ENCODE data around the gene NAGS.

DNA sequence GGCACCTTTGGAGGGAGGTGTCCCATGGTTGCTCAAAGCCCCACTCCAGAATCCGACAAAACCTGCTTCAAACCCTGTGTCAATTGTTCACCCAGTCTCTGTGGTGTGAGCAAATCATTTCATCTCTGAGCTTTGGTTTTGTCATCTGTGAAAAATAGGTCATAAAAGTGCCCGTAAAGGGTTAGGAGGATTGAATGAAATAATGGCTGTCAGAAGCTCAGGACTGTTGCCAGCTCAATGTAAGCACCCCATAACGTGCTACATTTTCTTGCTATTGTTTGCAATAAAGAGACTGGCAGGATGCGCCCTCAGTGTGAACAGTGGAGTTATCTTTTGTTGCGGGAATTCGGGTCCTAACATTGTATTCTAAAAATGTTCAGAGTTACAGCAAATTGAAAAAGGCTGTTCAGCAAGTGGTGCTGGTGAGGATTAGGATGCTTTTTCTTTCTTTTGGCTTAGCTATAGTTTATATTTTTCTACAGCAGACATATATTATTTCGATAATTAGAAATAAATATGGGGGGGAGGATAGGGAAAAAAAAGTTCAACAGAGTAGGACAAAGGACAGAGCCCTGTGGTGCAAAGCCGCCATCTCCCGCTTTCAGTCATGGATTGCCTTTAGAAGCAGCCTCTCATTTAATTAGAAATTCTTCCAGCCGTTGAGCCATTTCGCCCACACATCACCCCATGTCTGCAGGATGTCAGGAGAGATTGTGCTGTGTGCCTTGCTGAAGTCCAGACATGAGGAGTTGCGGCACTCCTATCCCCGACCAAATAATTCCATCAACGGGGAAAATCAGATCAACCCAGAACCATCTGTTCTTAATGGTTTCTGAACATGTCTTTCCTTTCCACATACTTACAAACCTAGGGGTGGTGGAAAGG, 29.8 kb upstream of the NAGS start:
- no peak for TF ChIP-seq EZH2 (IDR thresholded peaks at IDR 0.05; ENCODE audit: low read length)
- TF ChIP-seq, protein P1, sequence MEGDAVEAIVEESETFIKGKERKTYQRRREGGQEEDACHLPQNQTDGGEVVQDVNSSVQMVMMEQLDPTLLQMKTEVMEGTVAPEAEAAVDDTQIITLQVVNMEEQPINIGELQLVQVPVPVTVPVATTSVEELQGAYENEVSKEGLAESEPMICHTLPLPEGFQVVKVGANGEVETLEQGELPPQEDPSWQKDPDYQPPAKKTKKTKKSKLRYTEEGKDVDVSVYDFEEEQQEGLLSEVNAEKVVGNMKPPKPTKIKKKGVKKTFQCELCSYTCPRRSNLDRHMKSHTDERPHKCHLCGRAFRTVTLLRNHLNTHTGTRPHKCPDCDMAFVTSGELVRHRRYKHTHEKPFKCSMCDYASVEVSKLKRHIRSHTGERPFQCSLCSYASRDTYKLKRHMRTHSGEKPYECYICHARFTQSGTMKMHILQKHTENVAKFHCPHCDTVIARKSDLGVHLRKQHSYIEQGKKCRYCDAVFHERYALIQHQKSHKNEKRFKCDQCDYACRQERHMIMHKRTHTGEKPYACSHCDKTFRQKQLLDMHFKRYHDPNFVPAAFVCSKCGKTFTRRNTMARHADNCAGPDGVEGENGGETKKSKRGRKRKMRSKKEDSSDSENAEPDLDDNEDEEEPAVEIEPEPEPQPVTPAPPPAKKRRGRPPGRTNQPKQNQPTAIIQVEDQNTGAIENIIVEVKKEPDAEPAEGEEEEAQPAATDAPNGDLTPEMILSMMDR (optimal IDR thresholded peaks at IDR 0.05 in 1 of 3, IDR thresholded peaks at IDR 0.05 in 1 of 3, conservative IDR thresholded peaks at IDR 0.05 in 1 of 3; ENCODE audit: extremely low read depth in 1 of 3, insufficient read depth in 2 of 3, low read length in 3 of 3): no peak
